ENCODE measurements around the gene MEIS1.
A peak's percentile ranks its signal among the peaks of the same experiment; 100 is the strongest.

Gene MEIS1

DNA sequence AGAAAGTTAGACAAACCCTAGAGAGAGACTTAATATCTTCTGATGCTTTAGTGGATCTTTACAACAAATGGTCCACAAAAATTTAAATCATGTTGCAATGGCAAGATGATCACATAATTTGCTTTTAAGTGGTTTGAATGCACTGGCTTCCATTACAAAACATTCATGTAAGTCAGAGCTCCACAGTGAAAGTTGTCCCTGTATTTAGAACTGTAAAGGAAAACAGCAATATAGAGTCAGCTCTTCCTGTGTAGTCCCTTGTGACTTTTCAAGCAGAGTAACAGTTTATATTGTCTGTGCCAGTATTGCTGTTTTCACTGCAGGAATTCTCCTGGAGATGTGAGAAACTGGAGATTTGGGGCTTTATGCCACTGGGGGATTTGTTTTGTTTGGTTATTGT, 77.7 kb downstream of the MEIS1 start:
- no peak for DNase-seq

DNA sequence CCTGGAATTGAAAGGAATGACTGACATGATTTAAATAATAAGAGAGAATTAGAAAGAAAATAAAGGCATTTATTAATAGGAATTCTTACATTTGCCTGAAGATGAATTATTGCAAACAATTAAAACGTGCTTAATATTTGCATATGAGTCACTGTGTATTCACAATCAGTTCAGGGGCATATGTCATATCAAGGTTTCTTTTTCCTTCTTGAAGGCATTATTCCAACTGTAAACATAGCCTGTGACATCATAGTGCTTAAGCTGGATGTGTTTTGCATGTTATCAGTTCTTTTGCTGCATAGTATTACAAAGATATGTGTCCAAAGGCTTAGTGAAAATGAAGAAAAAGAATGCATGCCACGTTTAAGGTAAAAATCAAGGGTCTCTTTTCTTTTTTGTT, 80.8 kb downstream of the MEIS1 start:
- DNase-seq: no peak

- no peak for DNase-seq
Observed at GRCh38 chr2:66516499-66516898, 81.6 kb downstream of the MEIS1 start.

GRCh38 chr2:66517772-66518171, 82.8 kb downstream of the MEIS1 start:
- DNase-seq: no peak

DNA sequence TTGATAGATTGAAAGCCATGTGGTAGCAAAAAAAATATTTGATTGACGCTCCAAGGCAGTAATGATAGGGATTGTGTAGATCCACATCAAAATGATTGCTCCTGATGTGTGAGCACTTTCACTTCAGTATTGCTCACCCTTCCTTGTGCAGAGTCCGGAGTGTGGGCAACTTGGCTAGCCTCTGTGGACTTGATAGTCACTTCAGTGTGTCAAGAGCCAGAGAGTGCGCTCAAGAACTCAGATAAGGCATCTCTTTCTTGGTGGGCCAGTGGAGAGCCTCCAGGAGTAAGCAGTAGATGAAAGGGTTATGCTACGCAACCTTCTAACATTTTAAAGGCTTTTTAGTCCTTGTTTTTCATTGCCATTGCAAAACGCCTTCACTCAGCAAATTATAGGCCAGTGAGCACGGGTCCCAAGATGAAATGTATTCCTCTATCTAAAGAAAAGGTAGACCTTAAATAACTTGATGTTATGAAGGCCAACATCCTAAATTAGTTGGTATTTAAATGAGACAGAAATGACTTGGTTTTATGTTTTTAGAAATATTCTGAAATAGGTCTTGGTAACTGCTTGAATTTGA, 84.4 kb downstream of the MEIS1 start:
- DNase-seq: no peak

DNA sequence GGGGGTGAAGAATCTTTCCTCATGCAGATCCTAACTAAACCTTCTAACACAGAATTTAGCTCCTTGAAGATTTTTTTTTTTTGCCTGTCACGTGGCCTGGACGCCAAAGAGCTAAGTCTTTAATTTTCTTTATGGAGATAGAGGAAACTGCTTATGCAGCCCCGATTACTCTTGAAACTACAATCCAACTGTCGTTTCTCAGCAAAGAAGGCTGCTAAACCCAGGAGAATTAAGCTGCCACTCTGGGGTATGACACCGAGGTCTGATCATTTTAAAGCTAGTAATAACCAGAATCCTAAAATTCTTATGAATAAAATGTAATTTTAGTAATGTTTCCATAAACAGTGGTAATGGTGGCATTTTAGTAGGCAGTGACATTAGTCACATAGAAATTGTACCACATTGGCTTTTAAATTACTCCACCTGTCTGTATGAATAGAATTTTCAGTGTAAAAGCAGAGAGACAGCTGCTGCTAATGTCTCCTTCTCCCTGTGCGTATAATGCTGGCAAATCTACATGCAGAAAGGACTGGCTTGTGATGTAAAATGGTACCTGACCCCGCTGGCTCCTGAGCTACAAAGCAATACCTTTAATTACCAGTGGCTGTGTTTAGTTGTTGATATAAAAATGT, 86.5 kb downstream of the MEIS1 start:
- DNase-seq: no peak

DNA sequence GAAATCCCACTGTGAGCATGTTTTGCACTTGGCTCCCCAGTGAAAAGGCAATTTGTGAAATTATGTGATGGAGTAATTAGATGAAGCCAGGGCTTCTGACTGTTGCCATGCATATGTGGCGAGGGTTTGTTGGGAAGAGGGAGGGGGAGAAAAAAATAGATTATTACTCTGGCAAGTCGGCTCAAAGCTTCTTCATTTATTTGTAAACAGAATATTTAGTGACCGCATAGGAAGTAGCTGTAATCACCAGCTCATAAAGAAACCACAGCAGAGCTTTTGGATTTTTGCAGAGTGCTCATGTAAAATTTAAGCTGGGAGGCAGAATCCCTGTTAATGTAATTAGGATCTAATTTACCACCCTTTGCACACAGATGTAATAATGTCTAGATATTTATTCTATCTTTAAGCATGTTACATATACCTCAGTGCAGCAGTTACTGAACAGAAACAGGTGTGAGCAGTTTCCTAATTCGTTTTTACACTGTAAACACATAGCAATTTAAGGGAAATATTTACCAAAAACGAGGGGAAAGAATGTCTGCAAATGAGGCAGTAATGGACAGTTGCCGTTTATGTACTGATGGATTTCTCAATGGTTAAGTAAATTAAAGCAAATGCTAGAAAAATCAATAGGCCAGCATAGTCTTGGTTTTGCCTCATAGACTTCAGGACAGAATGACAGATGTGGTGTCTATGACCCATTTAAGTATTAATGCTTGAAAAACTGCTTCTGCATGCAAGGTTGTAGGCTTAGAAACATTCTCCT, 87.9 kb downstream of the MEIS1 start:
- DNase-seq: no peak

DNA sequence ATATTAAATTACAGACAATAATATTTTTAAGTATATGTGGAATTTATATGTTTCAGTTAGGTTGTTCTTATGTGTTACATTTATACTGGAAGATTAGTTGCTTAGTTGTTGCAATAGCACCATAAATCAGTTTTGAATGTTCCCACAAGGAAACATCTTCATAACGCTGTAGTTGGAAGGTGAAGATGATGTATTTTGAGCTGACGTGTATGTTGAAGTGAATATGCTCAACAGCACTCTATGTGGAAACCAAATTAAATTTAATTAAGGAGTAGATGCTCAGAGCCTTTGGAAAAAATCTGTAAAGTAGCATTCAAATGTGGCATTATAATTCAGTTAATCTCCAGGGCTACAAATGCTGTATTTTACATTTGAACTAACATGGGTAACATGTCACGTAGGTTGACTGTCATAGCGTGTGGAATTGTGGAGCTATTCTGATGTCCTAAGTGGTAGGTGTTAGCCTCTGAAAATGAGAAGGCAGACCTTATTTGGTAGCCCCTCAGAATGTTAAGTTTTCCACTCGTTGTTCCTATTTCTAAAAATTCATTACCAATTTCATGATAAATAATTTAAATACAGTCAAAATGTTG, 88.5 kb downstream of the MEIS1 start:
- DNase-seq: no peak

DNA sequence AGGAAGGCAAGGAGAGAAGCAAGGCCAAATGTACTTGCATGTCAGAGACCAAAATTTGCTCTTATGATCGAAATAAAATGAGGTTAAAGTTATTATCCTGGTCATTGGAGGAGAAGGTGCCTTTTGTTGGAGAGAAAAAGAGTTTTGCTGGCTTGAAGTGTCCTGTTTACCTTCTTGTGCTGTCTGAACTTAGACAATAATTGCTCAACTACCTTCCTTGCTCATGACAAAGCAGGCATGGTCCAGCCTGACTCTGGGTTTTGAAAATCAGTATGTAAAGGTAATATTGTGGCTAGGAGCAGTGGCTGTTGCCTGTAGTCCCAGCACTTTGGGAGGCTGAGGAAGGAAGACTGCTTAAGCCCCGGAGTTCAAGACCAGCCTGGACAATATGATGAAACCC, 89.1 kb downstream of the MEIS1 start:
- DNase-seq: no peak

- no peak for DNase-seq
Observed at GRCh38 chr2:66525606-66526005, 90.7 kb downstream of the MEIS1 start.

GRCh38 chr2:66526180-66526579, 91.3 kb downstream of the MEIS1 start:
- peak; percentile 37 for DNase-seq

DNA sequence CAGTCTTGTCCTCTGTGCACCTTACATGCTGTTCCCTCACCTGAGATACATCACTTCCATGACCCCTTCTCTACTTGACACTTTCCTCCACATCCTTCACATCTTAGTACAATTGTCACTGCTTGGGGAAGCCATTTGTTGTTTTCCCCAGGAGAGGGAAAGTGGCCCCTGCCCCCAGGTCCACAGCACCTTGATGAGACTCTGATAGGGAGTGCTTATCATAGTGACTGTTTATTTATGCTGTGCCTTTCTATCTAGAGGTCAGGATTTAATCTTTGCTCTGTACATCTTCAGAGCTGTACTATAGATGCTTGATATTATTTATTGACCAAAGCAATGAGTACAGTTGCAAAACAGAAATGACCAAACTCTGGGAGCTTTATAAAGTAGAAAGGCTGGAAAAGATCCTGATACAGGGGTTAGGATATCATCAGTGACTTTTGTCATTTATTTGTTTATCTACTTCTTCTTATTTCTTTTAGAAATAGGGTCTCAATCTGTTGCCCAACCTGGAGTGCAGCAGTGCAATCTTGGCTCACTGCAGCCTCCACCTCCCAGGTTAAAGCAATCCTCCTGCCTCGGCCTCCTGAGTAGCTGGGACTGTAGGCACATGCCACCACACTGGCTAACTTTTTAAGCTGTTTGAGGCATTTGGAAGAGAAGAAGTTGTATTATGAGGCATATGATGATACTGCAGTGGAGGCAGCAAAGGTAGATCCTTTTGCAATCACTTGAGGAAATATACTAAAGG, 94.2 kb downstream of the MEIS1 start:
- no peak for DNase-seq

DNA sequence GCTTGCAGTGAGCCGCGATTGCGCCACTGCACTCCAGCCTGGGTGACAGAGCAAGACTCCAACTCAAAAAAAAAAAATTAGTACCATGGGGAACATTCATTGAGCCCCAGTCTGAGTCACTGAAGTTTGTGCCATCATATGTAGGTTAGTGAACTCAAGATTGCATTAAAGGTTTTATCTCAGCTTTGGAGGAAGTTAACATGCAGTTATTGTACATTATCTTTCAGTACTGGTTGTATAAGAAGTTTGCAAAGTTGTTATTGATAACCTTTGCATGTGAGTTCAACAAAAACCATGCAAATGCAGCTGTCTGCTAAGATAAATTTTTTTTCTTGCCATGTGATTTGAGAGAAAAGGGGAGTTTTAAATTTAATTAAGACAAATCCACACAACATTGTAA, 95.7 kb downstream of the MEIS1 start:
- DNase-seq: no peak

- DNase-seq: no peak
Observed at GRCh38 chr2:66531155-66531554, 96.2 kb downstream of the MEIS1 start.

- no peak for DNase-seq
Observed at GRCh38 chr2:66531567-66531966, 96.6 kb downstream of the MEIS1 start.

GRCh38 chr2:66532972-66533868, 98.3 kb downstream of the MEIS1 start:
- DNase-seq: peak; percentile 53

GRCh38 chr2:66534461-66534860, 99.5 kb downstream of the MEIS1 start:
- DNase-seq: no peak

GRCh38 chr2:66535574-66536289, 100.8 kb downstream of the MEIS1 start:
- DNase-seq: no peak

- no peak for DNase-seq
Observed at GRCh38 chr2:66536290-66536673, 101.4 kb downstream of the MEIS1 start.

DNA sequence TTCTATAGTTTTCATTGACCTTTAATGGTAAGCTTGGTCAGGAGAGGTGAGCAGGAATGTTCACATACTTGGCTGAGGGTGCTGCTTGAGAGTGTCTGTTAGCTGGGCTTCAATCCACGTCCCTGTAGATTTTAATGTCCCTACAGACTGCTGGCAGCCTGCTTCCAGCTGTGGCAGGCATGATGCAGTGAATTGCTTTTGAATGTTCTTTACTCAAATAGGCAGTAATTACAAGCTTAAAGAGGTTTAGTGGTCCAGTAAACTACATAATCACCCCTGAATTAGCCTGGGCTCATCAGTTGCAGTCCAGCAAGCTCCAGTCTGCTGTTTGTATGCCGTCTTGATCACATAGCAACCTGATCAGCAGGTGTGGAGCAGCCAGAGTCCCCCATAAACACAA, 102.1 kb downstream of the MEIS1 start:
- peak; percentile 37 for DNase-seq

DNA sequence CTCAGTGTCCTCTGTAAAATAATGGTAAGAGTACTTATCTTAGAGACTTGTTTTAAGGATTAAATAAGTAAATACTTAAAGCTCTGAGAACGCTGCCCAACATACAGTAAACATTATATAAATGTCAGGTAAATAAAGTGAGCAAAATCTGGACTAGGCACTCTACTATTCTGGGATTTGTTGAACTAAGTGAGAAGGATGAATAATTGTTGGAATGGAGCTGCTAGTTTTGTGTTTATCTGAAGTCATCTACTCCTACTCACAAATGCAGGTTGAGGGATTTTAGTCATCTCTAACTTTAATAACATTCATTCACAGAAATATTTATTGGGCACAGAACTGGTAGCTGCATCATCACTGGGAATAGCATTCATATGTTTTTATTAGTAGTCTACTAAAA, 103.4 kb downstream of the MEIS1 start:
- no peak for DNase-seq

- DNase-seq: no peak
Observed at GRCh38 chr2:66539452-66539851, 104.5 kb downstream of the MEIS1 start.

Measured in DMS79 treated with DMSO at 0.1 percent for 48 hours (cell line).